Astrocyte (in vitro differentiated cells and primary cell): ENCODE measurements around the gene MRGPRG.

Experiments used
- CTCF ChIP-seq: IDR thresholded peaks from 2 replicates; pipeline ENCODE4 v1.5.1; 2011; ENCODE audit warnings: low read depth, mild to moderate bottlenecking, inconsistent platforms, low read length, moderate library complexity; ENCODE audit not compliant: insufficient read depth
- EZH2 ChIP-seq: IDR thresholded peaks from 2 replicates; pipeline ENCODE4 v1.6.1; 2012; ENCODE audit warnings: mild to moderate bottlenecking, low read length, inconsistent platforms; ENCODE audit not compliant: insufficient read depth

- no peak for TF ChIP-seq CTCF
- no peak for TF ChIP-seq EZH2
These were observed 26.5 kb upstream of the MRGPRG start for GRCh38 chr11:3245071-3245470.
